Gastroesophageal sphincter (tissue), 4 donors: ENCODE results near the gene SERPINB12. TPM values are rescaled to one million over a fixed set of nuclear protein-coding genes. Genes with fewer than 3 reads are reported as not detected.

Experiments used
- ATAC-seq: fragments of 150-250 bp; one replicate; pipeline ENCODE4 v1.9.1; 2016; ENCODE audit warnings: mild to moderate bottlenecking, moderate library complexity
- H3K27ac ChIP-seq, 4 donors: fragments of 200-600 bp; sonication (generic) in 3 of 4; 1 replicate in 3 of 4; 2 replicates in 1 of 4; pipeline ENCODE4 v1.5.1; 2016 to 2019
- H3K27me3 ChIP-seq: fragments of 200-600 bp; sonication (generic); one replicate; pipeline ENCODE4 v1.5.1; 2019
- H3K36me3 ChIP-seq, 2 donors: fragments of 200-600 bp; sonication (generic); one replicate each; pipeline ENCODE4 v1.5.1; 2019; ENCODE audit warnings: control low read depth in 1 of 2
- H3K4me1 ChIP-seq, 3 donors: fragments of 200-600 bp; sonication (generic); 1 replicate in 2 of 3; 2 replicates in 1 of 3; pipeline ENCODE4 v1.5.1; 2016 to 2019; ENCODE audit warnings: control low read depth in 2 of 3
- H3K4me3 ChIP-seq, 2 donors: fragments of 200-600 bp; sonication (generic); one replicate each; pipeline ENCODE4 v1.5.1; 2019; ENCODE audit warnings: mild to moderate bottlenecking in 1 of 2, moderate library complexity in 1 of 2
- H3K9me3 ChIP-seq, 3 donors: fragments of 200-600 bp; sonication (generic); one replicate each; pipeline ENCODE4 v1.5.1; 2017 to 2019; ENCODE audit warnings: control low read depth in 2 of 3
- CTCF ChIP-seq, 4 experiments: fragments of 200-600 bp in 2 of 4; fragments of 450-650 bp in 2 of 4; sonication (generic) in 1 of 4; IDR thresholded peaks; one replicate each; pipeline ENCODE4 v1.5.1; 2017 to 2019; ENCODE audit warnings: antibody characterized with exemption in 4 of 4, mild to moderate bottlenecking in 2 of 4, moderate library complexity in 2 of 4
- EP300 ChIP-seq: sonication (generic); formaldehyde crosslinking; IDR thresholded peaks from one replicate; pipeline ENCODE4 v1.6.1; 2017; ENCODE audit warnings: antibody characterized with exemption, mild to moderate bottlenecking
- POLR2A ChIP-seq, 2 donors: fragments of 450-650 bp; IDR thresholded peaks; one replicate each; pipeline ENCODE4 v1.6.1; 2017; ENCODE audit warnings: antibody characterized with exemption in 2 of 2, mild to moderate bottlenecking in 2 of 2, moderate library complexity in 1 of 2
- POLR2AphosphoS5 ChIP-seq: sonication (generic); formaldehyde crosslinking; IDR thresholded peaks from one replicate; pipeline ENCODE4 v1.6.1; 2017; ENCODE audit warnings: antibody characterized with exemption
- WGBS, 2 donors: methylation state at CpG; one replicate each; pipeline ENCODE4 v1.1.5; 2018; ENCODE audit warnings: low coverage in 1 of 2; 5-methylcytosine and 5-hydroxymethylcytosine counted together
- total RNA-seq, 4 donors: library from RNA; depleted of rRNA; stranded (reverse); fragments of >200 nt; gene quantifications; one replicate each; pipeline ENCODE4 v1.1.0, GENCODE V29; 2016

The SERPINB12 gene
- total RNA-seq, 4 donors from 2014 or later = not detected

DNA sequence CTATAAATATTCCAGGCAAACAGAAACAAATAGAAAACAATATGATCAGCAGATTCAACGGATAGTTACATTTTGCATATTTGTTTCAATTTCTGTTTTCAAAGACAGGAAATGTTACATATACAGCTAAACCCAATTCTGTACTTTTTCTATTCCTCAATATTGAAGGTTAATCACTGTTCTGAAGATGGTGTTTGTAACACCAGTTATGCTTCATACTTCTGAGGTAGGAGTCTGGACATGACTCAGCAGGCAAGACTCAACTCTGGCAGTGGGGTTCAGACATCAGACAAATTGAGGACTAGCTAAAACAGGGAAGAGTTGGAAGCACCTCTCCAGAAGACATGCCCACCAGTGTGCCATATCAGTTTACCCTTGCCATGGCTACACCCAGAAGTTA, 61.6 kb downstream of the SERPINB12 start:
- no peaks in the 10 kb centered on the region for H3K27me3 ChIP-seq
- no peak for ATAC-seq
- H3K9me3 ChIP-seq = no peaks in the 10 kb centered on the region
- no peak for TF ChIP-seq POLR2A (IDR thresholded peaks at IDR 0.05)
- no peak for TF ChIP-seq EP300
- TF ChIP-seq CTCF (IDR thresholded peaks at IDR 0.05) = no peak
- no peak for TF ChIP-seq POLR2AphosphoS5
- H3K4me3 ChIP-seq = no peak overlapping the region
- H3K27ac ChIP-seq = no peak overlapping the region
- H3K36me3 ChIP-seq = no peaks in the 10 kb centered on the region
- no peaks in the 10 kb centered on the region for H3K4me1 ChIP-seq
- WGBS, 2 donors = 33 to 53% methylated on average over 1 of the region's 1 CpG

DNA sequence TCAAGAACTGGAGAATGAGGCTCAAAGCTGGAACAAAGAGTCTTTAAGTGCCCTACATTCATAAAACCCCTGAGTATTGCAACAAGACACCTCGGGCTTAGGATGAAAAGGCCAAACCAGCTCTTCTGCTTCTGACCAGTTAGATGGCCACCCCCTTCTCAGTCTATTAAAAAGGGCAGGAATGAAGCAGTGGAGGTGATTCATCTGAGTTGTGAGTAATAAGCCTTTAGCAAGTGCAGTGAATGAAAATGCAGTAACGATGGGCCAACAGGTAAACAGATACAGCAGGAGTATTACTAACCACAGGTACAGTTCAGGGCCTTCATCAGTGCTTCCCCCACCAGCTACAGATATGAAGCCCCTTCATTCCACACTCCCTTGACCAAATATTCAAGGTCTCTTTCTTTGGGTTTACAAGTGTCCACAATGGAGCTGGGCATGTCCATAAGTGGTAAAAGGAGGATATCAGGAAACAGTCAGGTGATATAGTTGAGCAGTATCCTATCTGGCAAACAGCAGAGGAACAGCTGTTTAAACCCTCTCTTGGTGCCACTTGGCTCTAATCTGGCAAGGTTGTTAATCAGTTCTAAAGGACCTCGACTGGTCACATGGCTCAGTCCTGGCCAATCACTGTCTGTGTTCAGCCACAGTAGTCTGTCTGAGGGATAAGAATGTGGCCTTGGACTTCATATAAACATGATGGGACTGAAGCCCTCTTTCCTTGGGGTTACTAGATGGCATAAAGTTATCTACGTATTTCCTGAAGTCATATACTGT, 62.8 kb downstream of the SERPINB12 start:
- no peaks in the 10 kb centered on the region for H3K27me3 ChIP-seq
- no peaks in the 10 kb centered on the region for H3K9me3 ChIP-seq
- no peaks in the 10 kb centered on the region for H3K36me3 ChIP-seq
- TF ChIP-seq CTCF (IDR thresholded peaks at IDR 0.05) (no peak), POLR2AphosphoS5 (no peak)
- ATAC-seq = no peak
- no peak overlapping the region for H3K27ac ChIP-seq
- no peak overlapping the region for H3K4me3 ChIP-seq
- 63 to 81% methylated on average over 3 to 4 of the region's 4 CpGs for WGBS, 2 donors
- no peaks in the 10 kb centered on the region for H3K4me1 ChIP-seq

GRCh38 chr18:63606526-63606925, 64.4 kb downstream of the SERPINB12 start:
- WGBS, 2 donors = 58 to 71% methylated on average over 3 of the region's 3 CpGs
- H3K4me3 ChIP-seq = no peak overlapping the region
- no peaks in the 10 kb centered on the region for H3K4me1 ChIP-seq
- no peak for TF ChIP-seq POLR2A (IDR thresholded peaks at IDR 0.05)
- TF ChIP-seq EP300 = no peak
- TF ChIP-seq CTCF (IDR thresholded peaks at IDR 0.05) = no peak
- no peak for TF ChIP-seq POLR2AphosphoS5
- no peak overlapping the region for H3K27ac ChIP-seq
- H3K9me3 ChIP-seq = no peaks in the 10 kb centered on the region
- no peak for ATAC-seq
- no peaks in the 10 kb centered on the region for H3K36me3 ChIP-seq
- no peaks in the 10 kb centered on the region for H3K27me3 ChIP-seq

DNA sequence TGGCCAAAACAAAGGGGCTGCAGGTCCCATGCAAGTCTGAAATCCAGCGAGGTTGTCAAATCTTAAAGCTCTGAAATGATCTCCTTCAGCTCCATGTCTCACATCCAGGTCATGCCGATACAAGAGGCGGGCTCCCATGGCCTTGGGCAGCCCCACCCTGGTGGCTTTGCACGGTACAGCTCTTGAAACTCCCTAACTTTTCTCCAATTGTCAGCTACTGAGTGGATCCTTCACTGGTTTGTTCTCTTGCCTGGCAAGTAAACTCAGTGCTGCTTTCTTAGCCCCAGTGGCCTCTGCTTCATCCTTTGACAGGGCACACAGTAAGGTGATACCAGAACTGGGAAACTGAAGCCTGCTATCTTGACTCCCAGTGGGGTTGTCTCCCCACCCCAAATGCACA, 71.3 kb downstream of the SERPINB12 start:
- Histone ChIP-seq H3K4me3 (no peak overlapping the region), H3K4me1 (no peaks in the 10 kb centered on the region), H3K9me3 (no peaks in the 10 kb centered on the region), H3K36me3 (no peaks in the 10 kb centered on the region), H3K27me3 (no peaks in the 10 kb centered on the region), H3K27ac (no peak overlapping the region)
- TF ChIP-seq EP300 = no peak
- no peak for TF ChIP-seq POLR2AphosphoS5
- TF ChIP-seq CTCF (IDR thresholded peaks at IDR 0.05) = no peak
- TF ChIP-seq POLR2A (IDR thresholded peaks at IDR 0.05) = no peak
- ATAC-seq = no peak
- 80 to 93% methylated on average over 2 to 4 of the region's 4 CpGs for WGBS, 2 donors
